D721Med (cell line): ENCODE measurements around the gene COL19A1.

Experiments
- DNase-seq: peaks from one replicate; pipeline ENCODE4 v3.0.0; 2011; ENCODE audit warnings: low spot score; ENCODE audit not compliant: insufficient read length
- FAIRE-seq: peaks from 2 replicates; lab custom pipeline; 2011; peaks lifted over from hg19 to GRCh38; lab: Jason Lieb, UNC
- CTCF ChIP-seq: IDR thresholded peaks from 2 replicates; pipeline ENCODE4 v1.5.1; 2012; ENCODE audit warnings: mild to moderate bottlenecking, control low read depth; ENCODE audit not compliant: insufficient read depth; ENCODE audit errors: missing control alignments

COL19A1 gene

GRCh38 chr6:70168681-70169377 lies 302.5 kb downstream of the COL19A1 start:
- TF ChIP-seq CTCF, result no peak
- DNase-seq (no peak), FAIRE-seq (no peak)

GRCh38 chr6:70171236-70171635 lies 304.9 kb downstream of the COL19A1 start:
- FAIRE-seq (no peak), DNase-seq (no peak)
- TF ChIP-seq CTCF, result no peak

- no peak for FAIRE-seq
- no peak for DNase-seq
Observed at GRCh38 chr6:70172252-70172651, 305.9 kb downstream of the COL19A1 start.

GRCh38 chr6:70175770-70176169 lies 309.4 kb downstream of the COL19A1 start:
- no peak for FAIRE-seq
- TF ChIP-seq CTCF, result no peak

More at GRCh38 chr6:70172252-70172651, 305.9 kb downstream of the COL19A1 start:
- TF ChIP-seq CTCF, result no peak

GRCh38 chr6:70176842-70177550 lies 310.6 kb downstream of the COL19A1 start:
- DNase-seq, result no peak
- no peak for TF ChIP-seq CTCF
- no peak for FAIRE-seq

More at GRCh38 chr6:70175770-70176169, 309.4 kb downstream of the COL19A1 start:
- DNase-seq, result no peak

GRCh38 chr6:70180183-70180900 lies 314.0 kb downstream of the COL19A1 start:
- DNase-seq (no peak), FAIRE-seq (no peak)
- no peak for TF ChIP-seq CTCF
